HG03060 (cell line): Measurements from ENCODE around the gene WNT4.

Source experiments
- ATAC-seq: cut with Tn5 transposase; IDR thresholded peaks from one replicate; pipeline ENCODE4 v1.9.1; 2021; ENCODE audit warnings: low read depth, moderate number of reproducible peaks; ENCODE audit not compliant: unreplicated experiment

WNT4 gene

GRCh38 chr1:22164841-22165808, 22.2 kb upstream of the WNT4 start:
- ATAC-seq, result no peak

- ATAC-seq, result no peak
Observed at GRCh38 chr1:22163564-22163963, 20.7 kb upstream of the WNT4 start.

- ATAC-seq, result no peak
Observed at GRCh38 chr1:22163137-22163536, 20.2 kb upstream of the WNT4 start.

GRCh38 chr1:22159891-22160290, 17.0 kb upstream of the WNT4 start:
- ATAC-seq, result no peak

- ATAC-seq, result no peak
Observed at GRCh38 chr1:22158654-22159053, 15.8 kb upstream of the WNT4 start.

GRCh38 chr1:22157359-22157966, 14.6 kb upstream of the WNT4 start:
- ATAC-seq, result no peak

GRCh38 chr1:22155517-22155916, 12.6 kb upstream of the WNT4 start:
- no peak for ATAC-seq

GRCh38 chr1:22154626-22155025, 11.7 kb upstream of the WNT4 start:
- ATAC-seq, result no peak

GRCh38 chr1:22153660-22154437, 11.0 kb upstream of the WNT4 start:
- no peak for ATAC-seq

- ATAC-seq, result no peak
Observed at GRCh38 chr1:22150923-22151322, 8.0 kb upstream of the WNT4 start.

GRCh38 chr1:22142315-22143064, 407 bp downstream of the WNT4 start:
- no peak for ATAC-seq

- no peak for ATAC-seq
Observed at GRCh38 chr1:22141554-22142314, 1.2 kb downstream of the WNT4 start.

GRCh38 chr1:22140694-22141093, 2.2 kb downstream of the WNT4 start:
- no peak for ATAC-seq

GRCh38 chr1:22139817-22140216, 3.1 kb downstream of the WNT4 start:
- ATAC-seq, result no peak

GRCh38 chr1:22139066-22139594, 3.8 kb downstream of the WNT4 start:
- ATAC-seq, result no peak

GRCh38 chr1:22137004-22137720, 5.7 kb downstream of the WNT4 start:
- no peak for ATAC-seq

- no peak for ATAC-seq
Observed at GRCh38 chr1:22133931-22134324, 9.0 kb downstream of the WNT4 start.

- no peak for ATAC-seq
Observed at GRCh38 chr1:22133247-22133930, 9.5 kb downstream of the WNT4 start.
